Large intestine (tissue), 3 donors: ENCODE data around the gene NKX1-2. TPM values are rescaled to one million over a fixed set of nuclear protein-coding genes. Genes with fewer than 3 reads are reported as not detected.
"Not testable (repeated sequence)": the region's sequence is repeated elsewhere in the genome, so short reads cannot be mapped to it uniquely, and the experiment has no call there.

ENCODE experiments used
- DNase-seq, 2 donors: peaks; one replicate each; pipeline versions ENCODE4 v3.0.0 to v3.0.0-alpha.2; 2013
- H3K27ac ChIP-seq: one replicate; pipeline ENCODE4 v1.5.1; 2013; ENCODE audit warnings: low read length
- H3K27me3 ChIP-seq: 2 replicates; pipeline ENCODE4 v1.6.1; 2013; ENCODE audit warnings: low read length; ENCODE audit not compliant: control insufficient read depth, insufficient read depth
- H3K36me3 ChIP-seq: 2 replicates; pipeline ENCODE4 v1.6.1; 2013; ENCODE audit warnings: low read length; ENCODE audit not compliant: control insufficient read depth, insufficient read depth
- H3K4me1 ChIP-seq: one replicate; pipeline ENCODE4 v1.6.1; 2013; ENCODE audit warnings: low read length; ENCODE audit not compliant: control insufficient read depth, insufficient read depth
- H3K4me3 ChIP-seq: one replicate; pipeline ENCODE4 v1.5.1; 2013; ENCODE audit warnings: low read length
- H3K9me3 ChIP-seq: one replicate; pipeline ENCODE4 v1.6.1; 2013; ENCODE audit warnings: mild to moderate bottlenecking, low read depth, low read length, moderate library complexity; ENCODE audit not compliant: control insufficient read depth
- WGBS: methylation state at CpG from one replicate; pipeline ENCODE4 v1.1.5; 2013; ENCODE audit warnings: low lambda C conversion rate; ENCODE audit not compliant: insufficient coverage; 5-methylcytosine and 5-hydroxymethylcytosine counted together
- polyA plus RNA-seq: library from polyadenylated mRNA; unstranded; fragments of 120-200 nt; gene quantifications from one replicate; pipeline ENCODE4 v1.2.1, GENCODE V29; 2013

The NKX1-2 gene
- polyA plus RNA-seq, 1 donor: 7.7 TPM

DNA sequence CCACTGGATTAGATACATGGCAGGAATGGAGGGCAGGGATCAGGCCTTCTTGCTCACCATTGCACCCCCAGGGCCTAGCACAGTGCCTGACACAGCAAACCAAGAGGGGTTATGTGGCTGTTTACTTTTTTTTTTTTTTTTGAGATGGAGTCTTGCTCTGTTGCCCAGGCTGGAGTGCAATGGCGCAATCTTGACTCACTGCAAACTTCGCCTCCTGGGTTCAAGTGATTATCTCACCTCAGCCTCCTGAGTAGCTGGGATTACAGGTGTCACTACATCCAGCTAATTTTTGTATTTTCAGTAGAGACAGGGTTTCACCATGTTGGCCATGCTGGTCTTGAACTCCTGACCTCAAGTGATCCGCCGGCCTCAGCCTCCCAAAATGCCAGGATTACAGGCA, 14.2 kb downstream of the NKX1-2 start:
- DNase-seq, H3K9me3 ChIP-seq, H3K27me3 ChIP-seq, H3K4me3 ChIP-seq, H3K36me3 ChIP-seq: not testable (repeated sequence)
- no CpG with 5 or more reads among the region's 4 CpGs for WGBS
- peaks cover 13% of the 10 kb centered on the region for H3K4me1 ChIP-seq
- H3K27ac ChIP-seq: peak overlapping the region; percentile 81

GRCh38 chr10:124433461-124433860, 16.4 kb downstream of the NKX1-2 start:
- H3K4me1 ChIP-seq: peaks cover 20% of the 10 kb centered on the region
- H3K27ac ChIP-seq: no peak overlapping the region
- no peak for DNase-seq
- no peaks in the 10 kb centered on the region for H3K9me3 ChIP-seq
- no peaks in the 10 kb centered on the region for H3K36me3 ChIP-seq
- H3K4me3 ChIP-seq: no peak overlapping the region
- WGBS: no CpG with 5 or more reads among the region's 3 CpGs
- no peaks in the 10 kb centered on the region for H3K27me3 ChIP-seq

DNA sequence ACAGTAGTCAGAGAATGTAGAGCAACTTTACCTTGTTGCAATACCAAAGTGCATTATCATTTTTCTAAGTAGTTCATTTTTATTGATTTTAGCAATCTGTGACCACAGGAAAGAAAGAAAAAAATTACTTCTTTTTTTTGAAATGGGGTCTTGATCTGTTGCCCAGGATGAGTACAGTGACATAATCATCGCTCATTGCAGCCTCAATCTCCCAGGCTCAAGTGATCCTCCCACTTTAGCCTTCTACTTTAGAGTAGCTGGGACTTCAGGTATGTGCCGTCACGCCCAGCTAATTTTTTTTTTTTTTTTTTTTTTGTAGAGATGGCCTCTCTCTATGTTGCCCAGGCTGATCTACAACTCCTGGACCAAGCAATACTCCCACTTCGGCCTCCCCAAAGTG, 19.8 kb downstream of the NKX1-2 start:
- Histone ChIP-seq H3K27me3 (no peaks in the 10 kb centered on the region), H3K27ac (peak overlapping the region; percentile 82), H3K4me1 (peaks cover 38% of the 10 kb centered on the region), H3K9me3 (no peaks in the 10 kb centered on the region), H3K36me3 (no peaks in the 10 kb centered on the region), H3K4me3 (no peak overlapping the region)
- WGBS: no CpG with 5 or more reads among the region's 4 CpGs
- no peak for DNase-seq

- peak overlapping the region; percentile 82 for H3K27ac ChIP-seq
- no peak overlapping the region for H3K4me3 ChIP-seq
- peaks cover 39% of the 10 kb centered on the region for H3K4me1 ChIP-seq
- no peaks in the 10 kb centered on the region for H3K9me3 ChIP-seq
- DNase-seq: peak; percentile 81 to 91
- WGBS: no CpG with 5 or more reads among the region's 5 CpGs
- H3K36me3 ChIP-seq: no peaks in the 10 kb centered on the region
- no peaks in the 10 kb centered on the region for H3K27me3 ChIP-seq
Observed at GRCh38 chr10:124429576-124429975, 20.3 kb downstream of the NKX1-2 start.

- Histone ChIP-seq H3K27ac (peak overlapping the region; percentile 82), H3K4me1 (peaks cover 45% of the 10 kb centered on the region), H3K9me3 (no peaks in the 10 kb centered on the region), H3K4me3 (no peak overlapping the region), H3K36me3 (no peaks in the 10 kb centered on the region), H3K27me3 (no peaks in the 10 kb centered on the region)
- DNase-seq: no peak
- WGBS: 83% methylated on average over 1 of the region's 3 CpGs
Observed at GRCh38 chr10:124428207-124428777, 21.5 kb downstream of the NKX1-2 start.

DNA sequence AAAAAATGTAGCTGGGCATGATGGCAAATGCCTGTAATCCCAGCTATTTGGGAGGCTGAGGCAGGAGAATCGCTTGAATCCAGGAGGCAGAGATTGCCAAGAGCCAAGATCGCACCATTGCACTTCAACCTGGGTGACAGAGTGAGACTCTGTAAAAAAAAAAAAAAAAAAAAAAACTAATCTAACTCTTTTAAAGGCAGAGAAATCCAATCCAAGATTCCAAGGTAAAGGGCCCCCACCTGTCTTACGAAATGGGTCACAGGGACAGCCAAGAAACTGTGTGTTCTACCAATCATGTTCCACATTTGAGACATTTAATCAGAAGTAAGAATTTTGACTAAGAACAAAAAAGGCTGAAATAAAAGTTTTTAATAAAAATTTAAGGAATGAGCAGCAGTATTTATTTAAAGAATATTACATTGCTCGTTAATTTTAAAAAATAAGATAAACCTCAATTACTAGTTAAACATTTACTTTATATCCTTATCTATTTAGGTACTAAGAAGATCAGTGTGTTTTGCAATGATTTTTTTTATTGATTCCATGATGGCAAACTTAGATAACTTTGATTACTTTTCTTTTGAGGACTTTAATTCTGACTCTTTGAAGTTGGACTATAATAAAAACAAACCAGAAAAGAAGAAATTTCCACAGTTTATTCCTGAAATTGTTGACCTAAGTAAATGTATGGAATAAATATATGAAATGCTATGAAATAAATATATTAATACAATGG, 24.4 kb downstream of the NKX1-2 start:
- peak; percentile 76 to 87 for DNase-seq
- Histone ChIP-seq H3K27me3 (no peaks in the 10 kb centered on the region), H3K4me3 (no peak overlapping the region), H3K27ac (peak overlapping the region; percentile 77), H3K9me3 (no peaks in the 10 kb centered on the region), H3K4me1 (peaks cover 57% of the 10 kb centered on the region), H3K36me3 (no peaks in the 10 kb centered on the region)
- 30% methylated on average over 2 of the region's 4 CpGs for WGBS

- Histone ChIP-seq H3K36me3 (no peaks in the 10 kb centered on the region), H3K4me3 (no peak overlapping the region), H3K27ac (peak overlapping the region; percentile 46), H3K4me1 (peaks cover 57% of the 10 kb centered on the region), H3K9me3 (no peaks in the 10 kb centered on the region), H3K27me3 (no peaks in the 10 kb centered on the region)
- DNase-seq: no peak
- no CpG with 5 or more reads among the region's 5 CpGs for WGBS
Observed at GRCh38 chr10:124423813-124424212, 26.0 kb downstream of the NKX1-2 start.

- no peaks in the 10 kb centered on the region for H3K36me3 ChIP-seq
- no peak for DNase-seq
- 100% methylated on average over 2 of the region's 12 CpGs for WGBS
- peak overlapping the region; percentile 95 for H3K27ac ChIP-seq
- H3K27me3 ChIP-seq: no peaks in the 10 kb centered on the region
- no peak overlapping the region for H3K4me3 ChIP-seq
- H3K4me1 ChIP-seq: peaks cover 48% of the 10 kb centered on the region
- H3K9me3 ChIP-seq: no peaks in the 10 kb centered on the region
Observed at GRCh38 chr10:124422742-124423141, 27.1 kb downstream of the NKX1-2 start.

GRCh38 chr10:124420254-124420653, 29.6 kb downstream of the NKX1-2 start:
- no CpG with 5 or more reads among the region's 1 CpG for WGBS
- Histone ChIP-seq H3K9me3 (no peaks in the 10 kb centered on the region), H3K4me1 (peaks cover 30% of the 10 kb centered on the region), H3K4me3 (no peak overlapping the region), H3K27me3 (no peaks in the 10 kb centered on the region), H3K36me3 (peaks cover 2% of the 10 kb centered on the region), H3K27ac (peak overlapping the region; percentile 95)
- DNase-seq: peak; percentile 91 to 96

- no peak for DNase-seq
- Histone ChIP-seq H3K4me3 (peak overlapping the region; percentile 84), H3K27ac (peak overlapping the region; percentile 95), H3K36me3 (peaks cover 4% of the 10 kb centered on the region), H3K27me3 (no peaks in the 10 kb centered on the region), H3K4me1 (peaks cover 26% of the 10 kb centered on the region), H3K9me3 (no peaks in the 10 kb centered on the region)
- no CpG with 5 or more reads among the region's 10 CpGs for WGBS
Observed at GRCh38 chr10:124419635-124420034, 30.2 kb downstream of the NKX1-2 start.
